Measurements from ENCODE around the gene TACR2. TPM values are rescaled to one million over a fixed set of nuclear protein-coding genes. Genes with fewer than 3 reads are reported as not detected.

The TACR2 gene
- total RNA-seq, 2 experiments from 2014 or later = not detected

- CTCF ChIA-PET = no interaction called here
- intact Hi-C loops (cut with DNase I, micrococcal nuclease) = no loop called here
- POLR2A ChIA-PET = no interaction called here
- Histone ChIP-seq H3K4me3 (ENCODE audit: low read length) (no peak overlapping the region), H3K36me3 (ENCODE audit: insufficient read depth, low read length) (no peaks in the 10 kb centered on the region), H3K9me3 (ENCODE audit: control insufficient read depth in 1 of 2, insufficient read depth in 1 of 2, low read length in 2 of 2) (no peaks in the 10 kb centered on the region), H3K27ac (ENCODE audit: low read depth in 1 of 2, low read length in 2 of 2) (no peak overlapping the region), H3K27me3 (ENCODE audit: control insufficient read depth in 1 of 2, insufficient read depth in 2 of 2, low read length in 2 of 2) (no peaks in the 10 kb centered on the region), H3K4me1 (ENCODE audit: insufficient read depth, low read length) (peaks cover 48% of the 10 kb centered on the region)
- DNase-seq (no peak), ATAC-seq (ENCODE audit: poor library complexity) (no peak)
- no peak for TF ChIP-seq CTCF (IDR thresholded peaks at IDR 0.05)
- no peaks in the 10 kb centered on the region for H3K36me3 Mint-ChIP-seq (ENCODE audit: low read depth)
- H3K4me3 Mint-ChIP-seq = no peak overlapping the region
- no peaks in the 10 kb centered on the region for H3K27me3 Mint-ChIP-seq
- no peak overlapping the region for H3K27ac Mint-ChIP-seq
- H3K9me3 Mint-ChIP-seq = no peaks in the 10 kb centered on the region
- H3K4me1 Mint-ChIP-seq (ENCODE audit: low read depth) = peaks cover 11% of the 10 kb centered on the region
Observed at GRCh38 chr10:69461243-69462025, 44.7 kb upstream of the TACR2 start.

GRCh38 chr10:69460576-69461242 is 44.0 kb upstream of the TACR2 start:
- ATAC-seq (ENCODE audit: poor library complexity) (no peak), DNase-seq (no peak)
- ChIA-PET CTCF (no interaction called here), POLR2A (no interaction called here)
- H3K4me3 Mint-ChIP-seq = no peak overlapping the region
- no peak for TF ChIP-seq CTCF (IDR thresholded peaks at IDR 0.05)
- no peaks in the 10 kb centered on the region for H3K9me3 Mint-ChIP-seq
- no peaks in the 10 kb centered on the region for H3K36me3 ChIP-seq (ENCODE audit: insufficient read depth, low read length)
- peaks cover 10% of the 10 kb centered on the region for H3K4me1 Mint-ChIP-seq (ENCODE audit: low read depth)
- no peaks in the 10 kb centered on the region for H3K9me3 ChIP-seq (ENCODE audit: control insufficient read depth in 1 of 2, insufficient read depth in 1 of 2, low read length in 2 of 2)
- intact Hi-C loops (cut with DNase I, micrococcal nuclease) = no loop called here
- H3K27ac Mint-ChIP-seq = no peak overlapping the region
- no peak overlapping the region for H3K4me3 ChIP-seq (ENCODE audit: low read length)
- H3K36me3 Mint-ChIP-seq (ENCODE audit: low read depth) = no peaks in the 10 kb centered on the region
- H3K27ac ChIP-seq (ENCODE audit: low read depth in 1 of 2, low read length in 2 of 2) = no peak overlapping the region
- peaks cover 41% of the 10 kb centered on the region for H3K4me1 ChIP-seq (ENCODE audit: insufficient read depth, low read length)
- no peaks in the 10 kb centered on the region for H3K27me3 Mint-ChIP-seq
- no peaks in the 10 kb centered on the region for H3K27me3 ChIP-seq (ENCODE audit: control insufficient read depth in 1 of 2, insufficient read depth in 2 of 2, low read length in 2 of 2)

- Histone ChIP-seq H3K27me3 (ENCODE audit: control insufficient read depth in 1 of 2, insufficient read depth in 2 of 2, low read length in 2 of 2) (no peaks in the 10 kb centered on the region), H3K9me3 (ENCODE audit: control insufficient read depth in 1 of 2, insufficient read depth in 1 of 2, low read length in 2 of 2) (no peaks in the 10 kb centered on the region), H3K27ac (ENCODE audit: low read depth in 1 of 2, low read length in 2 of 2) (no peak overlapping the region), H3K4me3 (ENCODE audit: low read length) (no peak overlapping the region), H3K36me3 (ENCODE audit: insufficient read depth, low read length) (no peaks in the 10 kb centered on the region), H3K4me1 (ENCODE audit: insufficient read depth, low read length) (peaks cover 34% of the 10 kb centered on the region)
- Mint-ChIP-seq H3K27me3 (no peaks in the 10 kb centered on the region), H3K4me1 (ENCODE audit: low read depth) (peaks cover 3% of the 10 kb centered on the region), H3K4me3 (no peak overlapping the region), H3K27ac (no peak overlapping the region), H3K9me3 (no peaks in the 10 kb centered on the region), H3K36me3 (ENCODE audit: low read depth) (no peaks in the 10 kb centered on the region)
- CTCF ChIA-PET = no interaction called here
- DNase-seq (no peak), ATAC-seq (ENCODE audit: poor library complexity) (no peak)
- POLR2A ChIA-PET = no interaction called here
- no peak for TF ChIP-seq CTCF (IDR thresholded peaks at IDR 0.05)
- intact Hi-C loops (cut with DNase I, micrococcal nuclease) = no loop called here
Observed at GRCh38 chr10:69459893-69460575, 43.3 kb upstream of the TACR2 start.
